GM19455 (cell line): ENCODE measurements around the gene DCP1B.

Experiments used
- ATAC-seq: cut with Tn5 transposase; IDR thresholded peaks from one replicate; pipeline ENCODE4 v1.9.1; 2021; ENCODE audit not compliant: unreplicated experiment

The DCP1B gene

DNA sequence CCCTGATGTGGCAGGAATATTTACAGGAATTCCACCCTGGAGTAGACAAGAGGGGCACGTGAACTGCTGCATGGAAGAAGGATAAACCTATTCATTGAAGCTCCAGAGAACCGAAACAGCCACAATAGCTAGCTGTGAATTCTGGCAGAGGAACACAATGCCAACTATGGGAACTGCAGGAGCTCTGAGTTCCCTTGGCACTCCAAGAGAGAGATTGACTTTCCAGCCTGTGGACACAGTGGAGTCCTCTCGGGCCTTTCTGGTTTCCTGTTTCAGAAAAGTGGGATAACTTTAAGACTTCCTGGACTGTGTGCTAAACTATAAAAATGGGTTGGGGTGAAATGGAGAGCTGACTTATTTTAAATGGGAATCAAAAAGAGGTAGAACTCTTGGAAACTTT is 97.7 kb downstream of the DCP1B start:
- ATAC-seq, result no peak

DNA sequence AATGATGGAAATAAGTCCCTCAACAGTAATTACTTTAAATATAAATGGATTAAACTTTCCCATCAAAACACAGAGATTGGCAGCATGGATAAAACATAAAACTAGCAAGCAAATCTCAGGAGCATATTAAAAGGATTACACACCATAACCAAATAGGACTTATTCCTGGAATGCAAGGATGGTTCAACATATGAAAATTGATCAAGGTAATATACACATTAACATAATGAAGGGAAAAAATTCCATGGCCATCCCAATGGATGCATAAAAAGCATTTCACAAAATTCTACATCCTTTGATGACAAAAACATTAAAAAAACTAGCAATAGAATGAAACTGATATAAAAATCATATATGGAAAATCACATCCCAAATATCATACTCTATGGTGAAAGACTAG is 99.4 kb downstream of the DCP1B start:
- no peak for ATAC-seq

DNA sequence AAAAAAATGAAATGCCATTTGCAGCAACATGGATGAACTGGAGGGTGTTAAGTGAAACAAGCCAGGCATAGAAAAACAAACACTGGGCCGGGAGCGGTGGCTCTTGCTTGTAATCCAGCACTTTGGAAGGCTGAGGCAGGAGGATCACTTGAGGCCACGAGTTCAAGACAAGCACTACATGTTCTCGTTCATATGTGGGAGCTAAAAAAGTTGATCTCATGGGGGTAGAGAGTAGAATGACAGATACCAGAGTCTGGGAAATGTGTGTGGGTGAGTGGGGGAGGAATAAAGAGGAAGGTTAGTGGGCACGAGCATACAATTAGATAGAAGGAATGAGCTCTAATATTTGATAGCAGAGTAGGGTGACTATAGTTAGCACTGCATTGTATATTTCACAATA is 107.3 kb downstream of the DCP1B start:
- no peak for ATAC-seq
